IMR-90 (cell line): ENCODE measurements around the gene ATRNL1. TPM values are rescaled to one million over a fixed set of nuclear protein-coding genes. Genes with fewer than 3 reads are reported as not detected.

Experiments used
- ATAC-seq: fragments of 200-7000 bp; cut with Tn5 transposase; 2 replicates; pipeline ENCODE4 v1.9.1; 2020; ENCODE audit warnings: low read depth, mild to moderate bottlenecking, moderate library complexity
- BruUV-seq: library from RNA; stranded (reverse); fragments of 400-500 nt; replicated peaks from 2 replicates; lab custom pipeline; 2021; lab: Mats Ljungman, UMichigan
- CTCF ChIA-PET: fragments of 300-600 bp; formaldehyde crosslinking; extraction: SDS; loops from one replicate; lab custom pipeline; 2021; ENCODE audit warnings: antibody characterized with exemption; lab: Yijun Ruan, JAX
- POLR2A ChIA-PET: fragments of 300-600 bp; sonication (Branson Sonifier 250); formaldehyde crosslinking; loops from one replicate; lab custom pipeline; 2022; ENCODE audit warnings: antibody characterized with exemption; ENCODE audit not compliant: unreplicated experiment; lab: Charles Lee
- DNase-seq: peaks from one replicate; pipeline ENCODE4 v3.0.0; 2013
- H2AFZ ChIP-seq: replicated peaks from 2 replicates; pipeline ENCODE3; 2013; ENCODE audit warnings: low read length, mild to moderate bottlenecking; ENCODE audit not compliant: poor library complexity
- H2AK5ac ChIP-seq: 2 replicates; pipeline ENCODE4 v1.6.1; 2013; ENCODE audit warnings: low read depth, low read length, inconsistent platforms
- H2AK9ac ChIP-seq: replicated peaks from 2 replicates; pipeline ENCODE3; 2013; ENCODE audit warnings: mild to moderate bottlenecking, low read depth, low read length, moderate library complexity; ENCODE audit not compliant: poor library complexity
- H2BK120ac ChIP-seq: 2 replicates; pipeline ENCODE4 v1.6.1; 2013; ENCODE audit warnings: low read depth, low read length, inconsistent platforms
- H2BK15ac ChIP-seq: 3 replicates; pipeline ENCODE4 v1.6.1; 2013; ENCODE audit warnings: low read depth, low read length, inconsistent platforms
- H2BK20ac ChIP-seq: 2 replicates; pipeline ENCODE4 v1.6.1; 2013; ENCODE audit warnings: low read depth, mild to moderate bottlenecking, inconsistent platforms, low read length, moderate library complexity
- H2BK5ac ChIP-seq: 2 replicates; pipeline ENCODE4 v1.6.1; 2013; ENCODE audit warnings: mild to moderate bottlenecking, low read depth, low read length, inconsistent platforms; ENCODE audit not compliant: poor library complexity, severe bottlenecking
- H3K14ac ChIP-seq: replicated peaks from 2 replicates; pipeline ENCODE4 v1.6.1; 2013; ENCODE audit warnings: low read depth, low read length, inconsistent platforms
- H3K18ac ChIP-seq: 2 replicates; pipeline ENCODE4 v1.6.1; 2013; ENCODE audit warnings: low read depth, low read length, control low read depth
- H3K23ac ChIP-seq: 2 replicates; pipeline ENCODE4 v1.6.1; 2013; ENCODE audit warnings: low read depth, low read length, inconsistent platforms
- H3K27ac ChIP-seq: 2 replicates; pipeline ENCODE4 v1.5.1; 2013; ENCODE audit warnings: mild to moderate bottlenecking, control low read depth, low read length; ENCODE audit not compliant: insufficient read depth
- H3K27me3 ChIP-seq: 2 replicates; pipeline ENCODE4 v1.6.1; 2013; ENCODE audit warnings: low read length; ENCODE audit not compliant: control insufficient read depth, insufficient read depth
- H3K36me3 ChIP-seq: 2 replicates; pipeline ENCODE4 v1.6.1; 2013; ENCODE audit warnings: low read length, mixed read lengths; ENCODE audit not compliant: control insufficient read depth, insufficient read depth
- H3K4ac ChIP-seq: 2 replicates; pipeline ENCODE4 v1.6.1; 2013; ENCODE audit warnings: low read depth, low read length, inconsistent platforms
- H3K4me1 ChIP-seq: 2 replicates; pipeline ENCODE4 v1.6.1; 2013; ENCODE audit warnings: low read length, mixed read lengths; ENCODE audit not compliant: control insufficient read depth, insufficient read depth
- H3K4me2 ChIP-seq: 2 replicates; pipeline ENCODE4 v1.6.1; 2013; ENCODE audit warnings: low read depth, mild to moderate bottlenecking, control low read depth, low read length, moderate library complexity
- H3K4me3 ChIP-seq: 2 replicates; pipeline ENCODE4 v1.5.1; 2013; ENCODE audit warnings: low read depth, mild to moderate bottlenecking, control low read depth, low read length, moderate library complexity; ENCODE audit not compliant: insufficient read depth
- H3K56ac ChIP-seq: 2 replicates; pipeline ENCODE4 v1.6.1; 2013; ENCODE audit warnings: low read length, inconsistent platforms; ENCODE audit not compliant: insufficient read depth; ENCODE audit errors: extremely low read depth
- H3K79me1 ChIP-seq, 2 experiments: 2 replicates each; pipeline ENCODE4 v1.6.1; 2013; ENCODE audit warnings: low read length in 2 of 2, inconsistent platforms in 1 of 2, low read depth in 1 of 2
- H3K9ac ChIP-seq: 2 replicates; pipeline ENCODE4 v1.6.1; 2013; ENCODE audit warnings: low read depth, low read length, control low read depth
- H3K9me1 ChIP-seq: 2 replicates; pipeline ENCODE4 v1.6.1; 2013; ENCODE audit warnings: low read length, inconsistent platforms; ENCODE audit not compliant: insufficient read depth
- H3K9me3 ChIP-seq: 2 replicates; pipeline ENCODE4 v1.6.1; 2013; ENCODE audit warnings: low read length; ENCODE audit not compliant: control insufficient read depth, insufficient read depth
- H4K20me1 ChIP-seq: 2 replicates; pipeline ENCODE4 v1.6.1; 2013; ENCODE audit warnings: low read length, inconsistent platforms; ENCODE audit not compliant: insufficient read depth
- H4K5ac ChIP-seq: 2 replicates; pipeline ENCODE4 v1.6.1; 2013; ENCODE audit warnings: mild to moderate bottlenecking, low read depth, low read length, control low read depth
- H4K8ac ChIP-seq, 2 experiments: 2 replicates each; pipeline ENCODE4 v1.6.1; 2013; ENCODE audit warnings: low read depth in 2 of 2, low read length in 2 of 2, control low read depth in 1 of 2, inconsistent platforms in 1 of 2
- H4K91ac ChIP-seq: 2 replicates; pipeline ENCODE4 v1.6.1; 2013; ENCODE audit warnings: low read depth, low read length, inconsistent platforms; ENCODE audit not compliant: insufficient read depth
- CEBPB ChIP-seq: IDR thresholded peaks from 2 replicates; pipeline ENCODE4 v1.6.1; 2012; ENCODE audit warnings: low read depth, low read length, improper control_type of control experiment
- CHD1 ChIP-seq: IDR thresholded peaks from 2 replicates; pipeline ENCODE4 v1.6.1; 2012; ENCODE audit warnings: low read depth, low read length, improper control_type of control experiment
- MAFK ChIP-seq: IDR thresholded peaks from 2 replicates; pipeline ENCODE4 v1.6.1; 2012; ENCODE audit warnings: low read depth, low read length, improper control_type of control experiment
- MAZ ChIP-seq: IDR thresholded peaks from 2 replicates; pipeline ENCODE4 v1.6.1; 2012; ENCODE audit warnings: low read depth, mild to moderate bottlenecking, low read length, improper control_type of control experiment, moderate library complexity, borderline replicate concordance
- MXI1 ChIP-seq: IDR thresholded peaks from 2 replicates; pipeline ENCODE4 v1.6.1; 2012; ENCODE audit warnings: low read depth, mild to moderate bottlenecking, low read length, moderate library complexity, borderline replicate concordance
- NFE2L2 ChIP-seq: fragments of 150-350 bp; IDR thresholded peaks from 2 replicates; pipeline ENCODE4 v1.6.1; 2016; ENCODE audit warnings: low read depth, mild to moderate bottlenecking, low read length
- RAD21 ChIP-seq: IDR thresholded peaks from 2 replicates; pipeline ENCODE4 v1.6.1; 2012; ENCODE audit warnings: low read length, improper control_type of control experiment
- RFX5 ChIP-seq: IDR thresholded peaks from 2 replicates; pipeline ENCODE4 v1.8.0; 2012; ENCODE audit warnings: low read depth, mild to moderate bottlenecking, low read length, moderate library complexity
- SMC3 ChIP-seq: fragments of 150-350 bp; IDR thresholded peaks from 2 replicates; pipeline ENCODE4 v1.6.1; 2016; ENCODE audit warnings: low read depth, mild to moderate bottlenecking, antibody characterized with exemption, low read length, moderate library complexity
- WGBS, 2 experiments: methylation state at CpG; one replicate each; pipeline versions ENCODE4 v1.1.5 to v1.1.7; 2013; ENCODE audit warnings: missing lambda C conversion rate in 2 of 2; ENCODE audit not compliant: insufficient read length in 1 of 2; ENCODE audit errors: extremely low coverage in 2 of 2; 5-methylcytosine and 5-hydroxymethylcytosine counted together
- dilution Hi-C: fragments of 300-500 bp; cut with HindIII; formaldehyde crosslinking; loops from one replicate; pipeline ENCODE4 v1.14.3; 2018; ENCODE audit warnings: low sequenced_read_pairs; ENCODE audit not compliant: unreplicated experiment
- in situ Hi-C: fragments of 300-500 bp; cut with MboI; formaldehyde crosslinking; loops from 3 replicates; pipeline ENCODE4 v1.14.3; 2019; ENCODE audit warnings: low sequenced_read_pairs, inconsistent platforms, mixed read lengths
- intact Hi-C: fragments of 100-400 bp; cut with micrococcal nuclease; formaldehyde crosslinking; loops from 2 replicates; pipeline ENCODE4 v1.10.0; 2022
- polyA plus RNA-seq, 3 experiments: library from polyadenylated mRNA; depleted of rRNA; stranded (reverse); fragments of >200 nt; gene quantifications; 2 replicates each; pipeline ENCODE4 v1.2.3, GENCODE V29; 2012; ENCODE audit warnings: low replicate concordance in 1 of 3
- total RNA-seq: library from RNA; depleted of rRNA; stranded (reverse); fragments of >200 nt; gene quantifications from 2 replicates; pipeline ENCODE4 v1.2.3, GENCODE V29; 2012
- TF ChIP-seq, protein P1 (sequence below): fragments of 150-350 bp; IDR thresholded peaks from 2 replicates; pipeline ENCODE4 v1.6.1; 2017; ENCODE audit warnings: mild to moderate bottlenecking, antibody characterized with exemption, low read length, low read depth
- TF ChIP-seq, protein P2 (sequence below): conservative IDR thresholded peaks from 2 replicates; pipeline ENCODE4 v1.5.1; 2012; ENCODE audit warnings: mild to moderate bottlenecking, low read depth, low read length, improper control_type of control experiment

Gene ATRNL1
- total and polyA plus RNA-seq, 2 of the 4 experiments (the other 2 are of a cell fraction) = 0.18 to 0.19 TPM

DNA sequence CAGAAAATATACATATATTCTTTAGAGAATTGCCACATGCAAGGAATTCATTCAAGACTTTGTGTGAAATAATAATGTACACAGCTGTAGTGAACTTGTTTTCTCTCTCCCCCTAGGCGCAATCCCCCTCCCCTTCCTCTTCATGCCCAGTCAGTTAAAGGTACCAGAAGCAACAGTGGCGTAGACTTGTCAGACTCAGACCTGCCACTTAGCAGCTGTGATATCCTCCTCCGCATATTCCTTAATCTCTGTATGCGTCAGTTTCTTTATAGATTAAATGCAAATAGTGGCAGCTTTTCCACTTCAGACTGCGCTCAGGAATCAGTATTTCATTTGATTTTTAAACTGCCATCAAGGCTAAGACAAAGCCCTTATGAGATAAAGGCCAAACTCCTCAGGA lies 815.9 kb downstream of the ATRNL1 start:
- Histone ChIP-seq H3K14ac (no peak overlapping the region), H4K5ac (no peak overlapping the region), H2BK120ac (no peak overlapping the region), H3K27ac (no peak overlapping the region), H4K8ac (no peak overlapping the region), H3K23ac (no peak overlapping the region), H3K4me3 (no peak overlapping the region), H2BK5ac (no peak overlapping the region), H2BK15ac (no peak overlapping the region), H2AK5ac (no peak overlapping the region), H3K4me1 (no peaks in the 10 kb centered on the region), H2AFZ (no peak overlapping the region), H3K9me3 (no peaks in the 10 kb centered on the region), H2AK9ac (no peak overlapping the region), H3K79me1 (no peaks in the 10 kb centered on the region), H3K18ac (no peak overlapping the region), H3K56ac (no peak overlapping the region), H2BK20ac (no peak overlapping the region), H3K36me3 (no peaks in the 10 kb centered on the region), H3K27me3 (no peaks in the 10 kb centered on the region; the same call in none of the 2 replicates), H3K9me1 (no peaks in the 10 kb centered on the region; the same call in 1 of the 2 replicates), H3K4me2 (no peak overlapping the region), H3K4ac (no peak overlapping the region), H3K9ac (no peak overlapping the region), H4K20me1 (no peaks in the 10 kb centered on the region), H4K91ac (no peak overlapping the region)
- BruUV-seq = no TSS peak
- no peak for TF ChIP-seq CHD1
- TF ChIP-seq MXI1 = no peak
- TF ChIP-seq, protein P1, sequence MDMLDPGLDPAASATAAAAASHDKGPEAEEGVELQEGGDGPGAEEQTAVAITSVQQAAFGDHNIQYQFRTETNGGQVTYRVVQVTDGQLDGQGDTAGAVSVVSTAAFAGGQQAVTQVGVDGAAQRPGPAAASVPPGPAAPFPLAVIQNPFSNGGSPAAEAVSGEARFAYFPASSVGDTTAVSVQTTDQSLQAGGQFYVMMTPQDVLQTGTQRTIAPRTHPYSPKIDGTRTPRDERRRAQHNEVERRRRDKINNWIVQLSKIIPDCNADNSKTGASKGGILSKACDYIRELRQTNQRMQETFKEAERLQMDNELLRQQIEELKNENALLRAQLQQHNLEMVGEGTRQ = no peak
- no peak for TF ChIP-seq MAZ
- TF ChIP-seq, protein P2, sequence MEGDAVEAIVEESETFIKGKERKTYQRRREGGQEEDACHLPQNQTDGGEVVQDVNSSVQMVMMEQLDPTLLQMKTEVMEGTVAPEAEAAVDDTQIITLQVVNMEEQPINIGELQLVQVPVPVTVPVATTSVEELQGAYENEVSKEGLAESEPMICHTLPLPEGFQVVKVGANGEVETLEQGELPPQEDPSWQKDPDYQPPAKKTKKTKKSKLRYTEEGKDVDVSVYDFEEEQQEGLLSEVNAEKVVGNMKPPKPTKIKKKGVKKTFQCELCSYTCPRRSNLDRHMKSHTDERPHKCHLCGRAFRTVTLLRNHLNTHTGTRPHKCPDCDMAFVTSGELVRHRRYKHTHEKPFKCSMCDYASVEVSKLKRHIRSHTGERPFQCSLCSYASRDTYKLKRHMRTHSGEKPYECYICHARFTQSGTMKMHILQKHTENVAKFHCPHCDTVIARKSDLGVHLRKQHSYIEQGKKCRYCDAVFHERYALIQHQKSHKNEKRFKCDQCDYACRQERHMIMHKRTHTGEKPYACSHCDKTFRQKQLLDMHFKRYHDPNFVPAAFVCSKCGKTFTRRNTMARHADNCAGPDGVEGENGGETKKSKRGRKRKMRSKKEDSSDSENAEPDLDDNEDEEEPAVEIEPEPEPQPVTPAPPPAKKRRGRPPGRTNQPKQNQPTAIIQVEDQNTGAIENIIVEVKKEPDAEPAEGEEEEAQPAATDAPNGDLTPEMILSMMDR = no peak
- TF ChIP-seq MAFK = no peak
- no peak for TF ChIP-seq NFE2L2
- TF ChIP-seq RFX5 = no peak
- TF ChIP-seq RAD21 = no peak
- no peak for TF ChIP-seq CEBPB
- TF ChIP-seq SMC3 = no peak
- dilution Hi-C loops = no loop called here
- WGBS, 2 experiments = 86% methylated on average over 1 of the region's 5 CpGs; no CpG with 5 or more reads in 1 of the 2 experiments
- no peak for DNase-seq
- intact Hi-C loops = no loop called here
- ATAC-seq = no peak
- in situ Hi-C loops = no loop called here
- ChIA-PET POLR2A (no interaction called here), CTCF (interaction anchor here (0.7 kb wide), 1 partner anchor 79 kb away, joined by 4 read pairs; no protein-coding TSS in a partner anchor)
